OCI-LY7 (cell line): ENCODE measurements around the gene NOL4L. TPM values are rescaled to one million over a fixed set of nuclear protein-coding genes. Genes with fewer than 3 reads are reported as not detected.
A peak's percentile ranks its signal among the peaks of the same experiment; 100 is the strongest.

Experiments
- BruUV-seq: library from RNA; stranded (reverse); fragments of 400-500 nt; replicated peaks from 2 replicates; lab custom pipeline; 2021; lab: Mats Ljungman, UMichigan
- CTCF ChIA-PET: fragments of 300-600 bp; sonication (Branson Sonifier 250); formaldehyde crosslinking; loops from one replicate; lab custom pipeline; 2022; ENCODE audit warnings: antibody characterized with exemption; ENCODE audit not compliant: unreplicated experiment; lab: Charles Lee
- POLR2A ChIA-PET: fragments of 300-600 bp; sonication (Branson Sonifier 250); formaldehyde crosslinking; loops from one replicate; lab custom pipeline; 2022; ENCODE audit warnings: antibody characterized with exemption; lab: Charles Lee
- DNase-seq: peaks from one replicate; pipeline ENCODE4 v3.0.0-alpha.2; 2015; ENCODE audit warnings: low spot score
- H2AFZ ChIP-seq: fragments of 200-600 bp; sonication (generic), shearing (Covaris generic); 2 replicates; pipeline ENCODE4 v1.6.1; 2014; ENCODE audit warnings: mild to moderate bottlenecking, antibody characterized with exemption, low read length, moderate library complexity
- H3K27ac ChIP-seq: fragments of 200-600 bp; sonication (generic); 2 replicates; pipeline ENCODE4 v1.5.1; 2014; ENCODE audit warnings: mixed run types, low read depth, mild to moderate bottlenecking, moderate library complexity, low read length, inconsistent platforms; ENCODE audit not compliant: poor library complexity, severe bottlenecking
- H3K36me3 ChIP-seq: fragments of 200-600 bp; sonication (generic); 2 replicates; pipeline ENCODE4 v1.6.1; 2014; ENCODE audit warnings: mild to moderate bottlenecking, antibody characterized with exemption, low read length, moderate library complexity, mixed read lengths; ENCODE audit not compliant: insufficient read depth
- H3K4me1 ChIP-seq: fragments of 200-600 bp; sonication (generic); 2 replicates; pipeline ENCODE4 v1.5.1; 2014; ENCODE audit warnings: mild to moderate bottlenecking, low read length; ENCODE audit not compliant: insufficient read depth, poor library complexity, severe bottlenecking
- H3K4me2 ChIP-seq: fragments of 200-600 bp; sonication (generic); 2 replicates; pipeline ENCODE4 v1.6.1; 2014; ENCODE audit warnings: mild to moderate bottlenecking, low read length
- H3K4me3 ChIP-seq: fragments of 200-600 bp; sonication (generic); 2 replicates; pipeline ENCODE4 v1.5.1; 2014; ENCODE audit warnings: mild to moderate bottlenecking, low read depth, low read length; ENCODE audit not compliant: poor library complexity, severe bottlenecking
- H3K79me2 ChIP-seq: fragments of 200-600 bp; sonication (generic); 2 replicates; pipeline ENCODE4 v1.6.1; 2016; ENCODE audit warnings: low read depth, mild to moderate bottlenecking, low read length, moderate library complexity, mixed read lengths; ENCODE audit not compliant: insufficient read depth
- H3K9me2 ChIP-seq: fragments of 200-600 bp; sonication (generic); 2 replicates; pipeline ENCODE4 v1.6.1; 2016; ENCODE audit warnings: mild to moderate bottlenecking, low read length, mixed read lengths; ENCODE audit not compliant: insufficient read depth
- H3K9me3 ChIP-seq: fragments of 200-600 bp; sonication (generic); 2 replicates; pipeline ENCODE4 v1.6.1; 2014; ENCODE audit warnings: mild to moderate bottlenecking, mixed run types, low read length, mixed read lengths
- H4K20me1 ChIP-seq: fragments of 200-600 bp; sonication (generic); 2 replicates; pipeline ENCODE4 v1.6.1; 2014; ENCODE audit warnings: mild to moderate bottlenecking, antibody characterized with exemption, low read length, moderate library complexity, mixed read lengths; ENCODE audit not compliant: insufficient read depth
- EZH2phosphoT487 ChIP-seq: fragments of 200-600 bp; sonication (generic); IDR thresholded peaks from 2 replicates; pipeline ENCODE4 v1.6.1; 2018; ENCODE audit warnings: low read depth, borderline replicate concordance, mild to moderate bottlenecking, mixed run types, antibody characterized with exemption, low read length, moderate library complexity, mixed read lengths
- intact Hi-C: fragments of 100-400 bp; cut with micrococcal nuclease; formaldehyde crosslinking; loops from one replicate; pipeline ENCODE4 v1.10.0; 2022; ENCODE audit not compliant: unreplicated experiment
- total RNA-seq, 2 experiments: library from RNA; depleted of rRNA in 1 of 2; stranded (reverse); fragments of >200 nt in 1 of 2; shearing (Covaris generic) in 1 of 2; gene quantifications; 2 replicates each; pipeline ENCODE4 v1.2.3, GENCODE V29; 2014 to 2022
- TF ChIP-seq, protein P1 (sequence below): fragments of 200-600 bp; sonication (generic); conservative IDR thresholded peaks from 2 replicates; pipeline ENCODE4 v1.5.1; 2014; ENCODE audit warnings: mild to moderate bottlenecking, antibody characterized with exemption, low read length, moderate library complexity, mixed read lengths

NOL4L gene
- total RNA-seq, 2 experiments from 2014 or later = 3.9 to 4.2 TPM

GRCh38 chr20:32470025-32470861, 114.9 kb downstream of the NOL4L start:
- H3K4me3 ChIP-seq = no peak overlapping the region
- ChIA-PET CTCF (interaction anchor here (0.6 kb wide), 1 partner anchor 490 kb away, joined by 3 read pairs; no protein-coding TSS in a partner anchor), POLR2A (no interaction called here)
- no peak for TF ChIP-seq EZH2phosphoT487
- TF ChIP-seq, protein P1, sequence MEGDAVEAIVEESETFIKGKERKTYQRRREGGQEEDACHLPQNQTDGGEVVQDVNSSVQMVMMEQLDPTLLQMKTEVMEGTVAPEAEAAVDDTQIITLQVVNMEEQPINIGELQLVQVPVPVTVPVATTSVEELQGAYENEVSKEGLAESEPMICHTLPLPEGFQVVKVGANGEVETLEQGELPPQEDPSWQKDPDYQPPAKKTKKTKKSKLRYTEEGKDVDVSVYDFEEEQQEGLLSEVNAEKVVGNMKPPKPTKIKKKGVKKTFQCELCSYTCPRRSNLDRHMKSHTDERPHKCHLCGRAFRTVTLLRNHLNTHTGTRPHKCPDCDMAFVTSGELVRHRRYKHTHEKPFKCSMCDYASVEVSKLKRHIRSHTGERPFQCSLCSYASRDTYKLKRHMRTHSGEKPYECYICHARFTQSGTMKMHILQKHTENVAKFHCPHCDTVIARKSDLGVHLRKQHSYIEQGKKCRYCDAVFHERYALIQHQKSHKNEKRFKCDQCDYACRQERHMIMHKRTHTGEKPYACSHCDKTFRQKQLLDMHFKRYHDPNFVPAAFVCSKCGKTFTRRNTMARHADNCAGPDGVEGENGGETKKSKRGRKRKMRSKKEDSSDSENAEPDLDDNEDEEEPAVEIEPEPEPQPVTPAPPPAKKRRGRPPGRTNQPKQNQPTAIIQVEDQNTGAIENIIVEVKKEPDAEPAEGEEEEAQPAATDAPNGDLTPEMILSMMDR = peak; percentile 72
- H3K79me2 ChIP-seq = no peaks in the 10 kb centered on the region
- H3K27ac ChIP-seq = no peak overlapping the region
- intact Hi-C loops = loop anchor here (1.0 kb wide), 1 partner anchor 183 kb away; no protein-coding TSS in a partner anchor
- no peaks in the 10 kb centered on the region for H3K9me2 ChIP-seq
- H2AFZ ChIP-seq = no peak overlapping the region
- no TSS peak for BruUV-seq
- H3K4me2 ChIP-seq = no peak overlapping the region
- H4K20me1 ChIP-seq = no peaks in the 10 kb centered on the region
- no peaks in the 10 kb centered on the region for H3K9me3 ChIP-seq
- peak; percentile 61 for DNase-seq
- no peaks in the 10 kb centered on the region for H3K36me3 ChIP-seq
- H3K4me1 ChIP-seq = no peaks in the 10 kb centered on the region

- intact Hi-C loops = no loop called here
- DNase-seq = no peak
- Histone ChIP-seq H3K9me2 (no peaks in the 10 kb centered on the region), H3K4me3 (no peak overlapping the region), H3K27ac (no peak overlapping the region), H3K79me2 (no peaks in the 10 kb centered on the region), H4K20me1 (no peaks in the 10 kb centered on the region), H3K9me3 (no peaks in the 10 kb centered on the region), H3K4me2 (no peak overlapping the region), H3K4me1 (no peaks in the 10 kb centered on the region), H2AFZ (no peak overlapping the region), H3K36me3 (no peaks in the 10 kb centered on the region)
- POLR2A ChIA-PET = no interaction called here
- BruUV-seq = no TSS peak
- CTCF ChIA-PET = no interaction called here
- TF ChIP-seq, protein P1 = no peak
- TF ChIP-seq EZH2phosphoT487 = no peak
Observed at GRCh38 chr20:32468860-32469259, 116.3 kb downstream of the NOL4L start.

GRCh38 chr20:32468313-32468640, 116.9 kb downstream of the NOL4L start:
- H3K9me2 ChIP-seq = no peaks in the 10 kb centered on the region
- H3K27ac ChIP-seq = no peak overlapping the region
- H3K4me3 ChIP-seq = no peak overlapping the region
- DNase-seq = no peak
- H3K36me3 ChIP-seq = no peaks in the 10 kb centered on the region
- no TSS peak for BruUV-seq
- intact Hi-C loops = no loop called here
- POLR2A ChIA-PET = no interaction called here
- no peaks in the 10 kb centered on the region for H3K4me1 ChIP-seq
- no peaks in the 10 kb centered on the region for H3K9me3 ChIP-seq
- H3K4me2 ChIP-seq = no peak overlapping the region
- CTCF ChIA-PET = interaction anchor here (0.6 kb wide), 1 partner anchor 11 kb away, joined by 3 read pairs; no protein-coding TSS in a partner anchor
- H2AFZ ChIP-seq = no peak overlapping the region
- no peaks in the 10 kb centered on the region for H3K79me2 ChIP-seq
- no peaks in the 10 kb centered on the region for H4K20me1 ChIP-seq
- TF ChIP-seq EZH2phosphoT487 = no peak
- TF ChIP-seq, protein P1 = no peak
